HepG2 (cell line): ENCODE results near the gene RAP1GAP2. TPM values are rescaled to one million over a fixed set of nuclear protein-coding genes. Genes with fewer than 3 reads are reported as not detected.

ENCODE experiments used
- ATAC-seq: fragments of 200-7000 bp; cut with Tn5 transposase; 3 replicates; pipeline ENCODE4 v1.9.1; 2020; ENCODE audit warnings: mild to moderate bottlenecking, moderate library complexity
- BruUV-seq: library from RNA; stranded (reverse); fragments of 400-500 nt; replicated peaks from 2 replicates; lab custom pipeline; 2021; lab: Mats Ljungman, UMichigan
- CTCF ChIA-PET: fragments of 300-600 bp; formaldehyde crosslinking; extraction: SDS; loops from one replicate; lab custom pipeline; 2021; ENCODE audit warnings: low total read pairs, inconsistent platforms, low intra/inter-chr PET ratio; lab: Yijun Ruan, JAX
- POLR2A ChIA-PET: fragments of 350-600 bp; sonication (Branson Sonifier 250); formaldehyde crosslinking; loops from one replicate; lab custom pipeline; 2020; ENCODE audit warnings: antibody characterized with exemption, inconsistent platforms; lab: Yijun Ruan, JAX
- DNase-seq: peaks from one replicate; pipeline ENCODE4 v3.0.0-alpha.2; 2015; ENCODE audit warnings: low spot score
- FAIRE-seq: peaks from 3 replicates; lab custom pipeline; 2011; peaks lifted over from hg19 to GRCh38; lab: Jason Lieb, UNC
- H2AFZ ChIP-seq: one replicate; pipeline ENCODE4 v1.6.1; 2011; ENCODE audit warnings: low read length, inconsistent platforms
- H3K27ac ChIP-seq: fragments of 300-600 bp; 3 replicates; pipeline ENCODE4 v1.8.0; 2011; ENCODE audit warnings: mixed run types, mild to moderate bottlenecking, mixed read lengths, low read length, inconsistent platforms; ENCODE audit not compliant: insufficient read depth; ENCODE audit errors: extremely low read length
- H3K27me3 ChIP-seq, 2 experiments: fragments of 200-600 bp in 1 of 2; 2 replicates in 1 of 2; 3 replicates in 1 of 2; pipeline versions ENCODE4 v1.6.0 to v1.8.0; 2011; ENCODE audit warnings: low read length in 2 of 2, mild to moderate bottlenecking in 2 of 2, moderate library complexity in 2 of 2, inconsistent platforms in 1 of 2; ENCODE audit not compliant: insufficient read depth in 2 of 2, control insufficient read depth in 1 of 2
- H3K36me3 ChIP-seq, 2 experiments: fragments of 200-600 bp in 1 of 2; replicated peaks in 1 of 2; 2 replicates in 1 of 2; 3 replicates in 1 of 2; pipeline versions ENCODE4 v1.5.1 to v1.8.0; 2011; ENCODE audit warnings: low read length in 2 of 2, inconsistent platforms in 1 of 2; ENCODE audit not compliant: insufficient read depth in 2 of 2, control insufficient read depth in 1 of 2
- H3K4me1 ChIP-seq: 2 replicates; pipeline ENCODE4 v1.5.1; 2012; ENCODE audit warnings: low read length, inconsistent platforms; ENCODE audit not compliant: insufficient read depth
- H3K4me2 ChIP-seq: 2 replicates; pipeline ENCODE4 v1.6.0; 2011; ENCODE audit warnings: low read depth, low read length, inconsistent platforms
- H3K4me3 ChIP-seq, 3 experiments: fragments of 200-600 bp in 1 of 3; sonication (generic), shearing (Covaris generic) in 1 of 3; replicated peaks in 1 of 3; 2 replicates each; pipeline ENCODE4 v1.5.1; 2011 to 2016; ENCODE audit warnings: low read length in 3 of 3, inconsistent platforms in 2 of 3, low read depth in 2 of 3, mild to moderate bottlenecking in 2 of 3, control low read depth in 1 of 3, mixed read lengths in 1 of 3; ENCODE audit not compliant: insufficient read depth in 1 of 3
- H3K79me2 ChIP-seq: one replicate; pipeline ENCODE4 v1.6.1; 2011; ENCODE audit warnings: low read length, inconsistent platforms; ENCODE audit not compliant: insufficient read depth
- H3K9ac ChIP-seq: 2 replicates; pipeline ENCODE4 v1.6.0; 2011; ENCODE audit warnings: mild to moderate bottlenecking, low read depth, low read length, inconsistent platforms; ENCODE audit not compliant: insufficient read depth
- H3K9me3 ChIP-seq: 2 replicates; pipeline ENCODE4 v1.5.1; 2012; ENCODE audit warnings: mild to moderate bottlenecking, low read length
- H4K20me1 ChIP-seq: 2 replicates; pipeline ENCODE4 v1.6.0; 2011; ENCODE audit warnings: inconsistent platforms, mild to moderate bottlenecking, low read length, moderate library complexity; ENCODE audit not compliant: insufficient read depth
- BRCA1 ChIP-seq: sonication (generic); formaldehyde crosslinking; IDR thresholded peaks from 2 replicates; pipeline ENCODE4 v1.4.0; 2020; ENCODE audit warnings: missing genetic modification reagents
- CENPBD1 ChIP-seq: sonication (generic); formaldehyde crosslinking; IDR thresholded peaks from 2 replicates; pipeline ENCODE4 v1.8.0; 2022; ENCODE audit warnings: missing genetic modification reagents, low read depth, mild to moderate bottlenecking, borderline replicate concordance
- FOXK2 ChIP-seq: fragments of 450-650 bp; IDR thresholded peaks from 2 replicates; pipeline ENCODE4 v1.6.1; 2016
- FOXM1 ChIP-seq: sonication (generic); formaldehyde crosslinking; IDR thresholded peaks from 2 replicates; pipeline ENCODE4 v1.5.0; 2020; ENCODE audit warnings: missing genetic modification reagents
- IRF1 ChIP-seq: sonication (generic); formaldehyde crosslinking; IDR thresholded peaks from 2 replicates; pipeline ENCODE4 v1.4.0; 2020; ENCODE audit warnings: low read depth, mild to moderate bottlenecking, missing genetic modification reagents
- KDM4B ChIP-seq: sonication (generic); formaldehyde crosslinking; IDR thresholded peaks from 2 replicates; pipeline ENCODE4 v1.4.0; 2020; ENCODE audit warnings: missing genetic modification reagents
- NFYC ChIP-seq: IDR thresholded peaks from 2 replicates; pipeline ENCODE4 v1.6.1; 2016; ENCODE audit warnings: missing genetic modification reagents, missing compliant biosample characterization
- POLR2AphosphoS5 ChIP-seq: IDR thresholded peaks from 2 replicates; pipeline ENCODE4 v1.6.1; 2012; ENCODE audit warnings: low read depth, low read length
- POLR2G ChIP-seq: fragments of 200-400 bp; formaldehyde crosslinking; IDR thresholded peaks from 2 replicates; pipeline ENCODE4 v1.6.1; 2018; ENCODE audit warnings: mild to moderate bottlenecking, low read depth, low read length, moderate library complexity
- RARG ChIP-seq: sonication (generic); formaldehyde crosslinking; IDR thresholded peaks from 2 replicates; pipeline ENCODE4 v1.4.0; 2020; ENCODE audit warnings: low read depth, mild to moderate bottlenecking, missing genetic modification reagents
- SATB2 ChIP-seq: sonication (generic); formaldehyde crosslinking; IDR thresholded peaks from 2 replicates; pipeline ENCODE4 v1.5.0; 2020; ENCODE audit warnings: missing genetic modification reagents
- ZNF10 ChIP-seq: sonication (generic); formaldehyde crosslinking; IDR thresholded peaks from 2 replicates; pipeline ENCODE4 v1.4.0; 2020; ENCODE audit warnings: mild to moderate bottlenecking, low read depth, missing genetic modification reagents, borderline replicate concordance
- ZNF260 ChIP-seq: sonication (generic); formaldehyde crosslinking; IDR thresholded peaks from 2 replicates; pipeline ENCODE4 v1.4.0; 2020; ENCODE audit warnings: missing genetic modification reagents, low read depth, mild to moderate bottlenecking, borderline replicate concordance
- ZNF354B ChIP-seq: sonication (generic); formaldehyde crosslinking; IDR thresholded peaks from 2 replicates; pipeline ENCODE4 v1.8.0; 2022; ENCODE audit warnings: mild to moderate bottlenecking, missing genetic modification reagents
- ZNF431 ChIP-seq: sonication (generic); formaldehyde crosslinking; IDR thresholded peaks from 2 replicates; pipeline ENCODE4 v1.9.0; 2022; ENCODE audit warnings: missing genetic modification reagents, low read depth, mild to moderate bottlenecking, borderline replicate concordance
- ZNF605 ChIP-seq: sonication (generic); formaldehyde crosslinking; IDR thresholded peaks from 2 replicates; pipeline ENCODE4 v1.8.0; 2022; ENCODE audit warnings: mild to moderate bottlenecking, missing genetic modification reagents
- ZNF772 ChIP-seq: sonication (generic); formaldehyde crosslinking; IDR thresholded peaks from 2 replicates; pipeline ENCODE4 v1.5.0; 2020; ENCODE audit warnings: mild to moderate bottlenecking, missing genetic modification reagents
- WGBS: methylation state at CpG from one replicate; pipeline ENCODE4 v1.1.6; 2017; ENCODE audit warnings: low lambda C conversion rate; 5-methylcytosine and 5-hydroxymethylcytosine counted together
- in situ Hi-C: cut with HindIII; loops from 2 replicates; pipeline ENCODE4 v1.10.0; 2017; ENCODE audit warnings: low pct_unique_long_range_greater_than_20kb; ENCODE audit not compliant: extremely low pct_ligation_motif_present
- intact Hi-C: fragments of 100-400 bp; cut with micrococcal nuclease; formaldehyde crosslinking; loops from one replicate; pipeline ENCODE4 v1.10.0; 2022; ENCODE audit not compliant: unreplicated experiment
- polyA plus RNA-seq, 8 experiments: library from polyadenylated mRNA; depleted of rRNA in 3 of 8; stranded (reverse) in 7 of 8; unstranded in 1 of 8; fragments of >200 nt; fragmentation: Illumina TruSeq in 4 of 8; extraction: Trizol in 4 of 8; gene quantifications; 2 replicates each; pipeline versions ENCODE4 v1.2.1 to v1.2.3, GENCODE V29; 2011 to 2016; ENCODE audit warnings: low read depth in 4 of 8, missing spikeins in 1 of 8, mixed read lengths in 1 of 8; ENCODE audit not compliant: insufficient read depth in 1 of 8
- total RNA-seq, 5 experiments: library from RNA; depleted of rRNA; stranded (reverse); fragments of >200 nt; fragmentation: Illumina TruSeq; extraction: Trizol; gene quantifications; 2 replicates each; pipeline ENCODE4 v1.2.3, GENCODE V29; 2016; ENCODE audit warnings: low read depth in 1 of 5
- TF ChIP-seq, protein P1 (sequence below): sonication (generic); formaldehyde crosslinking; IDR thresholded peaks from 2 replicates; pipeline ENCODE4 v1.4.0; 2020; ENCODE audit warnings: mild to moderate bottlenecking, missing genetic modification reagents

RAP1GAP2 gene
- total and polyA plus RNA-seq, 2 of the 13 experiments (the other 11 are each of a cell fraction or from before 2014, with no cell fraction given) = 10.9 to 12.0 TPM

GRCh38 chr17:3007651-3008121 lies 211.4 kb downstream of the RAP1GAP2 start:
- WGBS = 100% methylated on average over 5 of the region's 11 CpGs

More at GRCh38 chr17:3007651-3008121, 211.4 kb downstream of the RAP1GAP2 start:
- Histone ChIP-seq H3K27ac (no peak overlapping the region), H3K36me3 (peaks cover 15 to 29% of the 10 kb centered on the region in 2 experiments), H3K4me2 (no peak overlapping the region), H3K79me2 (no peaks in the 10 kb centered on the region), H2AFZ (no peak overlapping the region), H3K9ac (no peak overlapping the region), H3K9me3 (no peaks in the 10 kb centered on the region)
- BruUV-seq = no TSS peak
- CTCF ChIA-PET = no interaction called here
- intact Hi-C loops (no loop called here), in situ Hi-C loops (no loop called here)
- POLR2A ChIA-PET = no interaction called here
- no peak for FAIRE-seq
- no peak for TF ChIP-seq KDM4B (CRISPR knock-in tag)
- no peak for TF ChIP-seq FOXK2
- no peak for TF ChIP-seq FOXM1 (CRISPR knock-in tag)
- TF ChIP-seq ZNF260 (CRISPR knock-in tag) = no peak
- no peak for TF ChIP-seq BRCA1
- TF ChIP-seq SATB2 (CRISPR knock-in tag) = no peak
- no peak for TF ChIP-seq NFYC
- no peak for TF ChIP-seq ZNF431 (CRISPR knock-in tag)
- TF ChIP-seq ZNF354B = no peak
- TF ChIP-seq ZNF605 = no peak
- no peak for TF ChIP-seq CENPBD1 (CRISPR knock-in tag)
- TF ChIP-seq IRF1 (CRISPR knock-in tag) = no peak
- no peak for TF ChIP-seq POLR2AphosphoS5
- TF ChIP-seq, protein P1, sequence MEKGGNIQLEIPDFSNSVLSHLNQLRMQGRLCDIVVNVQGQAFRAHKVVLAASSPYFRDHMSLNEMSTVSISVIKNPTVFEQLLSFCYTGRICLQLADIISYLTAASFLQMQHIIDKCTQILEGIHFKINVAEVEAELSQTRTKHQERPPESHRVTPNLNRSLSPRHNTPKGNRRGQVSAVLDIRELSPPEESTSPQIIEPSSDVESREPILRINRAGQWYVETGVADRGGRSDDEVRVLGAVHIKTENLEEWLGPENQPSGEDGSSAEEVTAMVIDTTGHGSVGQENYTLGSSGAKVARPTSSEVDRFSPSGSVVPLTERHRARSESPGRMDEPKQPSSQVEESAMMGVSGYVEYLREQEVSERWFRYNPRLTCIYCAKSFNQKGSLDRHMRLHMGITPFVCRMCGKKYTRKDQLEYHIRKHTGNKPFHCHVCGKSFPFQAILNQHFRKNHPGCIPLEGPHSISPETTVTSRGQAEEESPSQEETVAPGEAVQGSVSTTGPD (CRISPR knock-in tag) = no peak
- no peak for TF ChIP-seq RARG (CRISPR knock-in tag)
- no peak for TF ChIP-seq ZNF10 (CRISPR knock-in tag)
- TF ChIP-seq POLR2G = no peak
- no peak for TF ChIP-seq ZNF772
- TF ChIP-seq, all 625 proteins: peak for 0
- no peak overlapping the region for H3K4me3 ChIP-seq
- ATAC-seq = no peak
- DNase-seq = no peak
- peaks cover 15% of the 10 kb centered on the region for H3K4me1 ChIP-seq
- no peaks in the 10 kb centered on the region for H3K27me3 ChIP-seq
- H4K20me1 ChIP-seq = no peaks in the 10 kb centered on the region
